G401 (cell line): ENCODE results near the gene MAST4. TPM values are rescaled to one million over a fixed set of nuclear protein-coding genes. Genes with fewer than 3 reads are reported as not detected.

Experiments
- DNase-seq: peaks from one replicate; pipeline ENCODE4 v3.0.0-alpha.2; 2015; ENCODE audit warnings: low spot score
- in situ Hi-C: cut with HindIII; loops from 2 replicates; pipeline ENCODE4 v1.10.0; 2016; ENCODE audit warnings: low sequenced_read_pairs, mixed read lengths
- total RNA-seq: library from RNA; depleted of rRNA; stranded (reverse); fragments of >200 nt; shearing (Covaris generic); gene quantifications from 2 replicates; pipeline ENCODE4 v1.2.3, GENCODE V29; 2014

MAST4 gene
- total RNA-seq, 1 experiment from 2014 or later: not detected

DNA sequence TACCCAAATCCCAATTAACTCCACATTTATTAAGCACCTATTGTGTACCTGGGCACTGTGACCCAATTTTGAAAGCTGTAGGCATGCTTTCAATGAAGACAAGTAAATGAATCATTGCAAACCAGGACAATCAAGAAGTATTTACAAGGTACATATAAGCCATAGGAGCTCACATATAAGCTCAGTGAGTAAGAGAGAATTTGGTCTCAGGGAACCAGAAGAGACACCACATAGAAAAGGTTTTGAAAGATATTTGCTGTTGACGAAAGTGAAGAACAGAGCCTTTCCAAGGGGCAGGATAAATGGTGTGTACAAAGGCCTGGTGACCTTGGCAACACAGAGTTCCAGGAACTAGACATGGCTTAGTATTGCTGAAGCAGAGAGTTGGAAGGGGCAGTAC is 412.8 kb downstream of the MAST4 start:
- DNase-seq: no peak
- in situ Hi-C loops: no loop called here

- DNase-seq: no peak
- in situ Hi-C loops: no loop called here
Observed at GRCh38 chr5:67010684-67011409, 414.7 kb downstream of the MAST4 start.

DNA sequence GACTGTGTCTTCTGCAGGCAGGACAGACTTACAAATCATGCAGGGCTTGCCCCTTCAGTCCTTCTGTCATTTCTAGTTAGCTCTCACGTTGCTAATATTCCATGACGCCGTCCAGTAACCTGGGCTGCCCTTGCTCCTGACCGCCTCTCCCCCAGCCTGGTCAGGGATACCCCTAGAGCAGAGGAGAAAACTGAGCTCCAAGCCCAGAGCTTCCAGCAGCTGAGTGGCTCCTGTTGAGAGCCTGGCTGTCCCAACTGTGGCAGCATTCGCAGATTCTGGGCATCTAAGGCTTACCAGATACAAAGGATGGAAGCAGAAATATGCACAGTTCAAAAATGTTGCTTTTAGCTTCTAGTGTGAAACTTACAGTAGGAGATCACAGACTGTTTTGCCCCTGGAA is 415.2 kb downstream of the MAST4 start:
- in situ Hi-C loops: no loop called here
- DNase-seq: no peak

DNA sequence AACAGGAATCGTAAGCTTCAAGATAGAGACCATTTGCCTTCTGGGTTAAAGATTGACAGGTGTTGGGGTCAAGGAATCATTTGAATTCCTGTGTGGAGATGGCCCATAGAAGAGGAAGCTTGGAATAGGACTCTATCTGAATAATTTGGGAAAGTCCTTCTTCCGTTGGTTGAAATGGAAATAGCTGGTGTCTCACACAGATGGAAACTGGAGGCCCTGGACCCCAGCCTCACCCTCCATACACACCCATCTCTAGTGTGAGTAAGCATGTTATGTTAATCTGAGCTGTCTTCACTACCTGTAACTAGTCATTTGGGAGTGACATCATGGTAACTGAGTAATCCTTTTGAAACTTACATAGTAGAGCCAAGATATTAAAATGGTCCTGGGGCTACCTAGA is 416.0 kb downstream of the MAST4 start:
- DNase-seq: no peak
- in situ Hi-C loops: no loop called here

DNA sequence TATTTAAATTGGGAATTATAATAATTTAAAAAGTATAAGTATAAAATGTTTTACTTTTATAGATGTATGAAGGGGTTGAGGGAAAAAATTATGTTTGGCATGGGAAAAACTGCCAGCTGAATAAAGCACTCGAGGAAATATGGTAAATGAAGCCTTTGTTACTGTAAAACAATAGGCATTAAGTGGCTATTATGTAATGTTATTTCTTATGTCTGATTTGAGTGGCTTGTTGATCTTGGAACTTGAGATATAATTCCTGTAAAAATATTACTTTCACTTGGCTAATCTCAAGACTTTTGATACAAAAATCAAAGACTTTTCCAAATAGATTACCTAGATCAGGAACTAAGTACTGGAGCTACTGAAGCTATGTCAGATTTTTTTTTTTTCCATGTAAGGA is 417.5 kb downstream of the MAST4 start:
- in situ Hi-C loops: no loop called here
- DNase-seq: no peak

GRCh38 chr5:67014191-67014590 is 418.0 kb downstream of the MAST4 start:
- no peak for DNase-seq
- in situ Hi-C loops: no loop called here

- no peak for DNase-seq
- in situ Hi-C loops: no loop called here
Observed at GRCh38 chr5:67014957-67015400, 418.8 kb downstream of the MAST4 start.

GRCh38 chr5:67015541-67016191 is 419.5 kb downstream of the MAST4 start:
- in situ Hi-C loops: no loop called here
- no peak for DNase-seq

DNA sequence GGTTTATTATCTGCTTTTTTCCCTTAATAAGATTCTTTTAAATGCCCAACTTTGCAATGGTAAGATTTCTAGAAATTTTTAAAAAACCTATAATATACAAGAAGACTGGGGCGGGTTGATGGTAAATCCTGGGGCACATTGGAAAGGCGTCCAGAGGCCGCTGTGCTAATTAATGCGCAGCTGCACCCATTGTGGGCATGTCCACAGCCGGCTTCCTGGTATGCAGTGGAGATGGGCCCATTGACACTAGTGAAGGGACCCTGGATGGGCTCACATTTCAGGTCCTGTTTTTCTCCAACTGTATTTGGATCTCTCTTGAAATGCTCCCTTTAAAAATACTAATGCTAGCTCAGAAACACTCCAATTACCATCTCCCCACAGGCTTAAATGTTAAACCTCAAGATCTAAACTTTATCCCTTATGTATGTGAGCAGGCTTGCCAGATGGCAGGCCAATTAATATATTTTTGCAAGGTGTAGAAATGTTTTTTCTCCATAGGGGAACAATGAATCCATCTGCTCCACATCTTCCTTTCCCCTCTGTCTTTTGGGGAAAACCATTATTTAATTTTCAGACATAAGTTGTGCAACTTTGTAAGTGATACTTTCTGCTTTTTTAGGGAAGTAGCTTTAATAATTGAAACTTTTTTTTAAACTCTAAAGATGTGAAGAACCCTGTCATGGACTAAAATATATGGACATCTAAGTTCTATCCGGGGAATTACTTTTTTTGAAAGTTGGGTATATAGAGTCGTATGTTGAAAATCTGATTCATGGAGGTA is 423.1 kb downstream of the MAST4 start:
- DNase-seq: no peak
- in situ Hi-C loops: no loop called here

DNA sequence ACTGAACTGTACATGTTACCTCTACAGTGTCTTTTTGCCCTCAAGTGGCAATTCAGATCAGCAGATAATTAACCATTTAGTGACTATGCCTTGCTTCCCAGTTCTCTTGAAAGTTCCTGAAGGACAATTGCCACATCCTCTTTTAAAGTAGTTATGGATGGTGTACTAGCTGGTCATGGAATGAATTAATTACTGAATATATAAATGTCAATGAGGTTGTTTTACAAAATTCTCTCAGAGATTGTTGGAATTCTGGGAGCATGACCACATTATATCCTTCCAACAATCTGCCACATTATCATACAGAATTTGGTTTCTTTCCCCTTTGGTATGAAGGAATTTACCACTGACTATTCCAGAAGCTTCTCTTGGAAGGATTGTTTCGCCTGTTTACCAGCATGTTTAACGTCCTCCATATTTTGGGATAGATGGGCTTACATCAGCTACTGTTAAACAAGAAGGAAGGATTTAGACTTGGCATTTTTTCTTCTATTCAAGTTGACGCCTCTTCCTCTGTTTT is 424.0 kb downstream of the MAST4 start:
- DNase-seq: no peak
- in situ Hi-C loops: no loop called here

GRCh38 chr5:67021031-67021430 is 424.8 kb downstream of the MAST4 start:
- DNase-seq: no peak
- in situ Hi-C loops: no loop called here

DNA sequence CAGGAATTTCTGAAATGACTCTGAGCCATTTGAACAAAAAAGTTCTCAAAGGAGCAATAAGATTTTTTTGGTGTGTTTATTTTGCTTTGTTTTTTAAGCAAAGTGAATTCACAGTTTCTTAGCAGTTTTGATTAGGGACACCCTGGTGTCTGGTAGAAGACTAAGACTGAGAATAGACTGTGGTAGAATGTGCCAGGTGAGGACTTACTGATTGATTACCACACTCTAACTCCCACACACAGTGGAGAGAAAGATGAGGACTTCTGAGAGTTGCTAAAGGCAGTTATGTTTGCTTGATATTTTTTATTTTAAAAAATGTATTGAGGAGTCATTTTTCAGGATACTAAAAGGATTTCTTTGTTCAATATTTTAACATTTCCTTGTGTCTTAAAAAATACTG is 425.3 kb downstream of the MAST4 start:
- DNase-seq: no peak
- in situ Hi-C loops: no loop called here

DNA sequence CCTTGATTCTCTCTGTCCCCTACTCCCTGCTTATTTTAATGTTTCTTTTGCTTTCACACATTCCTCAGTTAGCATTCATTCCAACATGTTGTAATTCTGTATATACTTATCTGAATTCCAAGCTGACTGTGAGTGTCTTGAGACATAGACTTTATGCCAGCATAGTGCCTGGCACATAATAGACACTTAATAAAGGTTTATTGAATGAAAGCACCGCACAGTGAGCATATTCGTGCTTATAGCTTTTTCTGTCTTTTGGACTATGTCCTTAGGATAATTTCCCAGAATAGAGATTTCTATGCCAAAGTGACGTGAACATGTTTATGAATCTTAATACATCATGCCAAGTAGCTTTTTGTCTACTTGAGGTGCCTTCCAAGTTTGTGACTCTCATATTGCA is 425.8 kb downstream of the MAST4 start:
- in situ Hi-C loops: no loop called here
- DNase-seq: no peak

DNA sequence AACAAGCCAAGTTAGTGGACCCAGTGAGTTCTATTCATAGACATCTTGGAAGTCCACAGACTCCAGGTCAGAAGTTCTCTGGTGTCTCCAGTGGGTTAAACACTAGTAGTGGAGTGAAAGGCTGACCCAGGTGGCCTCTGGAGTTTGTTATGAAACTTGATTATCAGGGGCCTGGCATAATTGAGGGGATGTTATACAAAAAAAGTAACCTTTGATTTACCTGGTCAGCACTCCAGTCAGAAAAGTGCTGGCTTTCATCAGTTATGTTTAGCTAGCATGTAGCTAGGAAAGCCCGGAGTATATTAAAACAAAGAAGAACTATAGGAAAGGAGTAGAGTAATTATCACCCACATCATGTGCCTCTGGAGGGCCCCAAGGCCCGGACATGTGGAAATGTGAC is 429.3 kb downstream of the MAST4 start:
- in situ Hi-C loops: no loop called here
- no peak for DNase-seq

DNA sequence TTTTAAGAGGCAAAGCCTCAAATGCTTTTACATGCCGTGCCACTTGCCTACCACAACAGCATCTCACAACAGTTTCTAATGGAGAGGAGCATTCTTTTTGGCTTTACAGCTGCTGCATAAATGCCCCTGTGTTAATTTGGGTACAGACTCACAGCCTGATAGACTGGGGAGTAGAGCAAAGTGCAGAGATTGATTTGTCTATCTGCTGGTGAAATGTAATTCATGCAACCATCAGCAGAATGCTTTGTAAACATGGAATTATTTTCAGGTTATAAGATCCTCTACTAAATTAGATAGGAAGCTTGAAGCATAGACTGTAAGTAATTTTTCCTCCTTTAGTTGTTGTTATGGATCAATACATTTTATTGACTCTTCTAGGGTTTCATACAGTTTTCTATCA is 430.1 kb downstream of the MAST4 start:
- in situ Hi-C loops: no loop called here
- DNase-seq: no peak

DNA sequence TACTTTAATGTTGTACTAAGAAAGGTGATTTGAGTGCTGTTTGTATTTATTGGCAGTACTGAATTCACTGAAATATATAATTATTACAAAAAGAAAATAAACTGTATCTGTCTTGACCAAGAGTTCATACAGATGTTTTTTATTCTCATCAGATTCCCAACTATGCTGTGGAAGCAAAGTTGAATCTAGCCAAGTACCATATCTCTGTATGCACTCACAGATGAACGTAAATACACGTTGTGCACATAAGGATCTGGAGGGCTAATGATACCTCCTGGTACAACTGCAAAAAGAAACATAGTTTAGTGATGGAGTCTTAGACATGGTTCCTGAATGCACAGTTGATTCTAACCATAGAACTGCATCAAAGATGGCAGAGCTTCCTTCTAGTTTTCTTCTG is 431.0 kb downstream of the MAST4 start:
- DNase-seq: no peak
- in situ Hi-C loops: no loop called here

DNA sequence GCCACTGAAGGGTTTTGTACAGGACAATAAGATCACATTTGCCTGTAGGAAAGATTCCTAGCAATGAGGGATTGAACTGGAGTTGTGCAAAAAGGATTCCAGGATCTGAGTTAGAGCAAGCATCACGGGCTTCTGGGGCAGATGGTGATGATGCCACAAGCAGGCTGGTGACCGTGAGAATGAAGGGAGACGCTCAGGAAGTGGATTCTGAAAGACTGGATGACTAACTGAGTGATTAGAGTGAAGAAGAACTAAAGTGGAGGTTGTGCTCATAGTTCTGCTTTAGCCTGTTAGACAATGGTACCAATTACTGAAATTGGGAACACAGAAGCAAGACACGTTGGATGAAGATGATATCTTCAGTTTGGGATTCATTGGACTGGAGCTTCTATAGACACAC is 432.2 kb downstream of the MAST4 start:
- DNase-seq: no peak
- in situ Hi-C loops: no loop called here

- DNase-seq: no peak
- in situ Hi-C loops: no loop called here
Observed at GRCh38 chr5:67028941-67029340, 432.7 kb downstream of the MAST4 start.

- DNase-seq: no peak
- in situ Hi-C loops: no loop called here
Observed at GRCh38 chr5:67029481-67029880, 433.3 kb downstream of the MAST4 start.
